OCI-LY1 (cell line): ENCODE measurements around the gene RAPGEF4.

ENCODE experiments used
- EZH2 ChIP-seq: fragments of 200-600 bp; sonication (generic), shearing (Covaris generic); IDR thresholded peaks from 2 replicates; pipeline ENCODE4 v1.8.0; 2017; ENCODE audit warnings: borderline replicate concordance, mixed run types, mild to moderate bottlenecking, antibody characterized with exemption, low read length, moderate library complexity, mixed read lengths
- TF ChIP-seq, protein P1 (sequence below): fragments of 200-600 bp; sonication (generic), shearing (Covaris generic); IDR thresholded peaks from 2 replicates; pipeline ENCODE4 v1.5.1; 2017; ENCODE audit warnings: mild to moderate bottlenecking, antibody characterized with exemption, low read length, moderate library complexity, mixed read lengths

- TF ChIP-seq, protein P1, sequence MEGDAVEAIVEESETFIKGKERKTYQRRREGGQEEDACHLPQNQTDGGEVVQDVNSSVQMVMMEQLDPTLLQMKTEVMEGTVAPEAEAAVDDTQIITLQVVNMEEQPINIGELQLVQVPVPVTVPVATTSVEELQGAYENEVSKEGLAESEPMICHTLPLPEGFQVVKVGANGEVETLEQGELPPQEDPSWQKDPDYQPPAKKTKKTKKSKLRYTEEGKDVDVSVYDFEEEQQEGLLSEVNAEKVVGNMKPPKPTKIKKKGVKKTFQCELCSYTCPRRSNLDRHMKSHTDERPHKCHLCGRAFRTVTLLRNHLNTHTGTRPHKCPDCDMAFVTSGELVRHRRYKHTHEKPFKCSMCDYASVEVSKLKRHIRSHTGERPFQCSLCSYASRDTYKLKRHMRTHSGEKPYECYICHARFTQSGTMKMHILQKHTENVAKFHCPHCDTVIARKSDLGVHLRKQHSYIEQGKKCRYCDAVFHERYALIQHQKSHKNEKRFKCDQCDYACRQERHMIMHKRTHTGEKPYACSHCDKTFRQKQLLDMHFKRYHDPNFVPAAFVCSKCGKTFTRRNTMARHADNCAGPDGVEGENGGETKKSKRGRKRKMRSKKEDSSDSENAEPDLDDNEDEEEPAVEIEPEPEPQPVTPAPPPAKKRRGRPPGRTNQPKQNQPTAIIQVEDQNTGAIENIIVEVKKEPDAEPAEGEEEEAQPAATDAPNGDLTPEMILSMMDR: no peak
- no peak for TF ChIP-seq EZH2
Observed at GRCh38 chr2:172726172-172726735, 9.4 kb upstream of the RAPGEF4 start.
